ENCODE results near the gene TMEM244.

- TF ChIP-seq, protein P1, sequence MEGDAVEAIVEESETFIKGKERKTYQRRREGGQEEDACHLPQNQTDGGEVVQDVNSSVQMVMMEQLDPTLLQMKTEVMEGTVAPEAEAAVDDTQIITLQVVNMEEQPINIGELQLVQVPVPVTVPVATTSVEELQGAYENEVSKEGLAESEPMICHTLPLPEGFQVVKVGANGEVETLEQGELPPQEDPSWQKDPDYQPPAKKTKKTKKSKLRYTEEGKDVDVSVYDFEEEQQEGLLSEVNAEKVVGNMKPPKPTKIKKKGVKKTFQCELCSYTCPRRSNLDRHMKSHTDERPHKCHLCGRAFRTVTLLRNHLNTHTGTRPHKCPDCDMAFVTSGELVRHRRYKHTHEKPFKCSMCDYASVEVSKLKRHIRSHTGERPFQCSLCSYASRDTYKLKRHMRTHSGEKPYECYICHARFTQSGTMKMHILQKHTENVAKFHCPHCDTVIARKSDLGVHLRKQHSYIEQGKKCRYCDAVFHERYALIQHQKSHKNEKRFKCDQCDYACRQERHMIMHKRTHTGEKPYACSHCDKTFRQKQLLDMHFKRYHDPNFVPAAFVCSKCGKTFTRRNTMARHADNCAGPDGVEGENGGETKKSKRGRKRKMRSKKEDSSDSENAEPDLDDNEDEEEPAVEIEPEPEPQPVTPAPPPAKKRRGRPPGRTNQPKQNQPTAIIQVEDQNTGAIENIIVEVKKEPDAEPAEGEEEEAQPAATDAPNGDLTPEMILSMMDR (IDR thresholded peaks at IDR 0.05 in 4 of 5, conservative IDR thresholded peaks at IDR 0.05 in 1 of 5): no peak
- TF ChIP-seq POLR2A (IDR thresholded peaks at IDR 0.05): no peak
Observed at GRCh38 chr6:129828229-129828628, 32.9 kb downstream of the TMEM244 start.

Measured in gastrocnemius medialis (tissue), 4 donors.